Urinary bladder (tissue), 4 donors: ENCODE data around the gene C6orf118. TPM values are rescaled to one million over a fixed set of nuclear protein-coding genes. Genes with fewer than 3 reads are reported as not detected.

ENCODE experiments used
- DNase-seq: peaks from one replicate; pipeline ENCODE4 v3.0.0-alpha.2; 2015; ENCODE audit errors: extremely low spot score
- H3K27ac ChIP-seq: one replicate; pipeline ENCODE4 v1.5.1; 2013; ENCODE audit warnings: low read depth, mild to moderate bottlenecking, moderate library complexity
- H3K36me3 ChIP-seq: one replicate; pipeline ENCODE4 v1.6.1; 2013; ENCODE audit warnings: mild to moderate bottlenecking, moderate library complexity; ENCODE audit not compliant: insufficient read depth
- H3K4me1 ChIP-seq: one replicate; pipeline ENCODE4 v1.6.1; 2013; ENCODE audit warnings: mild to moderate bottlenecking, moderate library complexity; ENCODE audit not compliant: insufficient read depth
- H3K4me3 ChIP-seq: one replicate; pipeline ENCODE4 v1.5.1; 2013; ENCODE audit warnings: low read depth, low read length
- WGBS: extraction: QIAGEN DNeasy Blood & Tissue Kit; methylation state at CpG from one replicate; pipeline ENCODE4 v1.1.7; 2013; 5-methylcytosine and 5-hydroxymethylcytosine counted together
- polyA plus RNA-seq: library from polyadenylated mRNA; stranded (reverse); fragments of 200-250 nt; gene quantifications from one replicate; pipeline ENCODE4 v1.2.3, GENCODE V29; 2013
- total RNA-seq: library from RNA; depleted of rRNA; stranded (reverse); fragments of >200 nt; gene quantifications from one replicate; pipeline ENCODE4 v1.2.3, GENCODE V29; 2014
- donor health status: healthy with polysubstance abuse.
- donor health status: healthy.

C6orf118 gene
- total and polyA plus RNA-seq, 2 donors, result not detected

GRCh38 chr6:165274611-165275010, 34.8 kb downstream of the C6orf118 start:
- Histone ChIP-seq H3K4me3 (no peak overlapping the region), H3K4me1 (no peaks in the 10 kb centered on the region), H3K27ac (no peak overlapping the region), H3K36me3 (no peaks in the 10 kb centered on the region)
- DNase-seq, result no peak
- 76% methylated on average over 3 of the region's 3 CpGs for WGBS

- no peak for DNase-seq
- H3K36me3 ChIP-seq, result no peaks in the 10 kb centered on the region
- H3K4me3 ChIP-seq, result no peak overlapping the region
- 76% methylated on average over 6 of the region's 6 CpGs for WGBS
- no peak overlapping the region for H3K27ac ChIP-seq
- H3K4me1 ChIP-seq, result no peaks in the 10 kb centered on the region
Measured at GRCh38 chr6:165272585-165272984, 36.8 kb downstream of the C6orf118 start.

- WGBS, result 53% methylated on average over 7 of the region's 7 CpGs
- Histone ChIP-seq H3K36me3 (no peaks in the 10 kb centered on the region), H3K4me3 (no peak overlapping the region), H3K4me1 (no peaks in the 10 kb centered on the region), H3K27ac (no peak overlapping the region)
- DNase-seq, result no peak
Measured at GRCh38 chr6:165268987-165269386, 40.4 kb downstream of the C6orf118 start.

GRCh38 chr6:165266621-165267020, 42.8 kb downstream of the C6orf118 start:
- Histone ChIP-seq H3K27ac (no peak overlapping the region), H3K4me3 (no peak overlapping the region), H3K36me3 (no peaks in the 10 kb centered on the region), H3K4me1 (no peaks in the 10 kb centered on the region)
- WGBS, result 69% methylated on average over 1 of the region's 1 CpG
- DNase-seq, result no peak

- no peak for DNase-seq
- no peaks in the 10 kb centered on the region for H3K36me3 ChIP-seq
- H3K4me1 ChIP-seq, result no peaks in the 10 kb centered on the region
- no peak overlapping the region for H3K4me3 ChIP-seq
- 49% methylated on average over 5 of the region's 5 CpGs for WGBS
- H3K27ac ChIP-seq, result no peak overlapping the region
Measured at GRCh38 chr6:165266191-165266590, 43.2 kb downstream of the C6orf118 start.

GRCh38 chr6:165260462-165260861, 48.9 kb downstream of the C6orf118 start:
- Histone ChIP-seq H3K4me3 (no peak overlapping the region), H3K4me1 (no peaks in the 10 kb centered on the region), H3K27ac (no peak overlapping the region), H3K36me3 (no peaks in the 10 kb centered on the region)
- WGBS, result 92% methylated on average over 2 of the region's 2 CpGs
- no peak for DNase-seq

GRCh38 chr6:165249808-165250207, 59.6 kb downstream of the C6orf118 start:
- Histone ChIP-seq H3K4me1 (no peaks in the 10 kb centered on the region), H3K4me3 (no peak overlapping the region), H3K27ac (no peak overlapping the region), H3K36me3 (no peaks in the 10 kb centered on the region)
- WGBS, result 47% methylated on average over 3 of the region's 3 CpGs
- DNase-seq, result no peak

- WGBS, result 52% methylated on average over 2 of the region's 2 CpGs
- Histone ChIP-seq H3K36me3 (no peaks in the 10 kb centered on the region), H3K4me1 (no peaks in the 10 kb centered on the region), H3K27ac (no peak overlapping the region), H3K4me3 (no peak overlapping the region)
- DNase-seq, result no peak
Measured at GRCh38 chr6:165245701-165246100, 63.7 kb downstream of the C6orf118 start.

GRCh38 chr6:165245287-165245686, 64.1 kb downstream of the C6orf118 start:
- H3K4me3 ChIP-seq, result no peak overlapping the region
- no peaks in the 10 kb centered on the region for H3K4me1 ChIP-seq
- 46% methylated on average over 4 of the region's 4 CpGs for WGBS
- H3K27ac ChIP-seq, result no peak overlapping the region
- no peaks in the 10 kb centered on the region for H3K36me3 ChIP-seq
- DNase-seq, result no peak

- no peak overlapping the region for H3K27ac ChIP-seq
- no peak for DNase-seq
- no peak overlapping the region for H3K4me3 ChIP-seq
- H3K36me3 ChIP-seq, result no peaks in the 10 kb centered on the region
- H3K4me1 ChIP-seq, result no peaks in the 10 kb centered on the region
- WGBS, result 55% methylated on average over 12 of the region's 12 CpGs
Measured at GRCh38 chr6:165244524-165245247, 64.7 kb downstream of the C6orf118 start.

GRCh38 chr6:165243801-165244200, 65.6 kb downstream of the C6orf118 start:
- 65% methylated on average over 5 of the region's 5 CpGs for WGBS
- no peak overlapping the region for H3K4me3 ChIP-seq
- H3K36me3 ChIP-seq, result no peaks in the 10 kb centered on the region
- no peaks in the 10 kb centered on the region for H3K4me1 ChIP-seq
- H3K27ac ChIP-seq, result no peak overlapping the region
- DNase-seq, result no peak

GRCh38 chr6:165236326-165236725, 73.1 kb downstream of the C6orf118 start:
- DNase-seq, result no peak
- Histone ChIP-seq H3K4me1 (no peaks in the 10 kb centered on the region), H3K4me3 (no peak overlapping the region), H3K27ac (no peak overlapping the region), H3K36me3 (no peaks in the 10 kb centered on the region)
- 83% methylated on average over 1 of the region's 1 CpG for WGBS

GRCh38 chr6:165232731-165233488, 76.5 kb downstream of the C6orf118 start:
- Histone ChIP-seq H3K36me3 (no peaks in the 10 kb centered on the region), H3K4me1 (no peaks in the 10 kb centered on the region), H3K4me3 (no peak overlapping the region), H3K27ac (no peak overlapping the region)
- WGBS, result 57% methylated on average over 8 of the region's 8 CpGs
- no peak for DNase-seq
